OCI-LY7 (cell line): ENCODE data around the gene LMOD1. TPM values are rescaled to one million over a fixed set of nuclear protein-coding genes. Genes with fewer than 3 reads are reported as not detected.

Experiments used
- BruUV-seq: library from RNA; stranded (reverse); fragments of 400-500 nt; replicated peaks from 2 replicates; lab custom pipeline; 2021; lab: Mats Ljungman, UMichigan
- CTCF ChIA-PET: fragments of 300-600 bp; sonication (Branson Sonifier 250); formaldehyde crosslinking; loops from one replicate; lab custom pipeline; 2022; ENCODE audit warnings: antibody characterized with exemption; ENCODE audit not compliant: unreplicated experiment; lab: Charles Lee
- POLR2A ChIA-PET: fragments of 300-600 bp; sonication (Branson Sonifier 250); formaldehyde crosslinking; loops from one replicate; lab custom pipeline; 2022; ENCODE audit warnings: antibody characterized with exemption; lab: Charles Lee
- DNase-seq: peaks from one replicate; pipeline ENCODE4 v3.0.0-alpha.2; 2015; ENCODE audit warnings: low spot score
- H2AFZ ChIP-seq: fragments of 200-600 bp; sonication (generic), shearing (Covaris generic); 2 replicates; pipeline ENCODE4 v1.6.1; 2014; ENCODE audit warnings: mild to moderate bottlenecking, antibody characterized with exemption, low read length, moderate library complexity
- H3K27ac ChIP-seq: fragments of 200-600 bp; sonication (generic); 2 replicates; pipeline ENCODE4 v1.5.1; 2014; ENCODE audit warnings: mixed run types, low read depth, mild to moderate bottlenecking, moderate library complexity, low read length, inconsistent platforms; ENCODE audit not compliant: poor library complexity, severe bottlenecking
- H3K36me3 ChIP-seq: fragments of 200-600 bp; sonication (generic); 2 replicates; pipeline ENCODE4 v1.6.1; 2014; ENCODE audit warnings: mild to moderate bottlenecking, antibody characterized with exemption, low read length, moderate library complexity, mixed read lengths; ENCODE audit not compliant: insufficient read depth
- H3K4me1 ChIP-seq: fragments of 200-600 bp; sonication (generic); 2 replicates; pipeline ENCODE4 v1.5.1; 2014; ENCODE audit warnings: mild to moderate bottlenecking, low read length; ENCODE audit not compliant: insufficient read depth, poor library complexity, severe bottlenecking
- H3K4me2 ChIP-seq: fragments of 200-600 bp; sonication (generic); 2 replicates; pipeline ENCODE4 v1.6.1; 2014; ENCODE audit warnings: mild to moderate bottlenecking, low read length
- H3K4me3 ChIP-seq: fragments of 200-600 bp; sonication (generic); 2 replicates; pipeline ENCODE4 v1.5.1; 2014; ENCODE audit warnings: mild to moderate bottlenecking, low read depth, low read length; ENCODE audit not compliant: poor library complexity, severe bottlenecking
- H3K79me2 ChIP-seq: fragments of 200-600 bp; sonication (generic); 2 replicates; pipeline ENCODE4 v1.6.1; 2016; ENCODE audit warnings: low read depth, mild to moderate bottlenecking, low read length, moderate library complexity, mixed read lengths; ENCODE audit not compliant: insufficient read depth
- H3K9me2 ChIP-seq: fragments of 200-600 bp; sonication (generic); 2 replicates; pipeline ENCODE4 v1.6.1; 2016; ENCODE audit warnings: mild to moderate bottlenecking, low read length, mixed read lengths; ENCODE audit not compliant: insufficient read depth
- H3K9me3 ChIP-seq: fragments of 200-600 bp; sonication (generic); 2 replicates; pipeline ENCODE4 v1.6.1; 2014; ENCODE audit warnings: mild to moderate bottlenecking, mixed run types, low read length, mixed read lengths
- H4K20me1 ChIP-seq: fragments of 200-600 bp; sonication (generic); 2 replicates; pipeline ENCODE4 v1.6.1; 2014; ENCODE audit warnings: mild to moderate bottlenecking, antibody characterized with exemption, low read length, moderate library complexity, mixed read lengths; ENCODE audit not compliant: insufficient read depth
- CTCF ChIP-seq: fragments of 200-600 bp; sonication (generic); conservative IDR thresholded peaks from 2 replicates; pipeline ENCODE4 v1.5.1; 2014; ENCODE audit warnings: mild to moderate bottlenecking, antibody characterized with exemption, low read length, moderate library complexity, mixed read lengths
- EZH2phosphoT487 ChIP-seq: fragments of 200-600 bp; sonication (generic); IDR thresholded peaks from 2 replicates; pipeline ENCODE4 v1.6.1; 2018; ENCODE audit warnings: low read depth, borderline replicate concordance, mild to moderate bottlenecking, mixed run types, antibody characterized with exemption, low read length, moderate library complexity, mixed read lengths
- intact Hi-C: fragments of 100-400 bp; cut with micrococcal nuclease; formaldehyde crosslinking; loops from one replicate; pipeline ENCODE4 v1.10.0; 2022; ENCODE audit not compliant: unreplicated experiment
- total RNA-seq, 2 experiments: library from RNA; depleted of rRNA in 1 of 2; stranded (reverse); fragments of >200 nt in 1 of 2; shearing (Covaris generic) in 1 of 2; gene quantifications; 2 replicates each; pipeline ENCODE4 v1.2.3, GENCODE V29; 2014 to 2022

The LMOD1 gene
- total RNA-seq, 2 experiments from 2014 or later = not detected

GRCh38 chr1:201925301-201925567 lies 21.1 kb downstream of the LMOD1 start:
- H3K4me1 ChIP-seq = peaks cover 3% of the 10 kb centered on the region
- H3K79me2 ChIP-seq = no peaks in the 10 kb centered on the region
- ChIA-PET POLR2A (interaction anchor here (0.7 kb wide), 1 partner anchor 602 kb away, joined by 3 read pairs; no protein-coding TSS in a partner anchor), CTCF (no interaction called here)
- BruUV-seq = no TSS peak
- no peak overlapping the region for H2AFZ ChIP-seq
- no peak overlapping the region for H3K4me3 ChIP-seq
- intact Hi-C loops = no loop called here
- no peaks in the 10 kb centered on the region for H4K20me1 ChIP-seq
- H3K27ac ChIP-seq = no peak overlapping the region
- TF ChIP-seq EZH2phosphoT487 (no peak), CTCF (no peak)
- H3K4me2 ChIP-seq = no peak overlapping the region
- no peak for DNase-seq
- no peaks in the 10 kb centered on the region for H3K36me3 ChIP-seq
- H3K9me3 ChIP-seq = no peaks in the 10 kb centered on the region
- no peaks in the 10 kb centered on the region for H3K9me2 ChIP-seq

GRCh38 chr1:201921952-201922558 lies 24.3 kb downstream of the LMOD1 start:
- no peak overlapping the region for H2AFZ ChIP-seq
- intact Hi-C loops = no loop called here
- CTCF ChIA-PET = no interaction called here

More at GRCh38 chr1:201921952-201922558, 24.3 kb downstream of the LMOD1 start:
- POLR2A ChIA-PET = no interaction called here
- H3K4me1 ChIP-seq = peaks cover 3% of the 10 kb centered on the region
- BruUV-seq = no TSS peak
- no peaks in the 10 kb centered on the region for H3K9me2 ChIP-seq
- no peaks in the 10 kb centered on the region for H3K79me2 ChIP-seq
- H4K20me1 ChIP-seq = no peaks in the 10 kb centered on the region
- H3K27ac ChIP-seq = no peak overlapping the region
- no peak for TF ChIP-seq CTCF
- no peak for TF ChIP-seq EZH2phosphoT487
- no peak overlapping the region for H3K4me2 ChIP-seq
- H3K9me3 ChIP-seq = no peaks in the 10 kb centered on the region
- no peaks in the 10 kb centered on the region for H3K36me3 ChIP-seq
- H3K4me3 ChIP-seq = no peak overlapping the region
- DNase-seq = no peak
